Upper lobe of left lung (tissue), 6 donors: ENCODE data around the gene COL6A1. TPM values are rescaled to one million over a fixed set of nuclear protein-coding genes. Genes with fewer than 3 reads are reported as not detected.

ENCODE experiments used
- ATAC-seq, 2 donors: fragments of 200-7000 bp; cut with Tn5 transposase; one replicate each; pipeline ENCODE4 v1.9.1; 2022; ENCODE audit warnings: mild to moderate bottlenecking in 2 of 2, moderate library complexity in 2 of 2; ENCODE audit not compliant: low FRiP score in 2 of 2
- DNase-seq, 2 donors: peaks; one replicate each; pipeline ENCODE4 v3.0.0-alpha.2; 2019 to 2020
- H3K27ac ChIP-seq, 4 donors: fragments of 200-600 bp; sonication (generic); one replicate each; pipeline ENCODE4 v1.5.1; 2016 to 2019
- H3K27me3 ChIP-seq, 4 donors: fragments of 200-600 bp; sonication (generic); one replicate each; pipeline ENCODE4 v1.5.1; 2017 to 2019
- H3K36me3 ChIP-seq, 4 donors: fragments of 200-600 bp; sonication (generic); one replicate each; pipeline ENCODE4 v1.5.1; 2016 to 2019
- H3K4me1 ChIP-seq, 4 donors: fragments of 200-600 bp; sonication (generic); one replicate each; pipeline ENCODE4 v1.5.1; 2018 to 2019
- H3K4me3 ChIP-seq, 4 donors: fragments of 200-600 bp; sonication (generic); one replicate each; pipeline ENCODE4 v1.5.1; 2017 to 2019; ENCODE audit warnings: mild to moderate bottlenecking in 2 of 4, moderate library complexity in 1 of 4
- H3K9me3 ChIP-seq, 4 donors: fragments of 200-600 bp; sonication (generic); one replicate each; pipeline ENCODE4 v1.5.1; 2018 to 2019
- EP300 ChIP-seq, 4 donors: sonication (generic); formaldehyde crosslinking; IDR thresholded peaks; one replicate each; pipeline ENCODE4 v1.5.1; 2017; ENCODE audit warnings: antibody characterized with exemption in 4 of 4, control low read depth in 2 of 4
- POLR2A ChIP-seq, 4 donors: fragments of 450-650 bp; IDR thresholded peaks; one replicate each; pipeline ENCODE4 v1.5.1; 2016 to 2017; ENCODE audit warnings: antibody characterized with exemption in 4 of 4, mild to moderate bottlenecking in 2 of 4
- POLR2AphosphoS5 ChIP-seq, 2 donors: sonication (generic); formaldehyde crosslinking; IDR thresholded peaks; one replicate each; pipeline ENCODE4 v1.5.1; 2017; ENCODE audit warnings: antibody characterized with exemption in 2 of 2
- WGBS, 2 donors: methylation state at CpG; one replicate each; pipeline ENCODE4 v1.1.5; 2017 to 2018; 5-methylcytosine and 5-hydroxymethylcytosine counted together
- total RNA-seq, 6 donors: library from RNA; depleted of rRNA in 4 of 6; stranded (reverse); fragments of >200 nt in 4 of 6; gene quantifications; one replicate each; pipeline versions ENCODE4 v1.1.0 to v1.2.1, GENCODE V29; 2016 to 2021
- TF ChIP-seq, protein P1 (sequence below), 6 experiments: fragments of 450-650 bp in 4 of 6; fragments of 200-600 bp in 2 of 6; sonication (generic) in 2 of 6; IDR thresholded peaks; one replicate each; pipeline ENCODE4 v1.5.1; 2016 to 2019; ENCODE audit warnings: antibody characterized with exemption in 6 of 6
- donor health status: DM: no; HTN: no; CAD: no; lungs with moderate emphysema.
- donor health status: DM: no; HTN: yes; CAD: no; lungs with severe emphysema.

COL6A1 gene
- total RNA-seq, 6 donors from 2014 or later: 61.9 to 351 (median 205) TPM

DNA sequence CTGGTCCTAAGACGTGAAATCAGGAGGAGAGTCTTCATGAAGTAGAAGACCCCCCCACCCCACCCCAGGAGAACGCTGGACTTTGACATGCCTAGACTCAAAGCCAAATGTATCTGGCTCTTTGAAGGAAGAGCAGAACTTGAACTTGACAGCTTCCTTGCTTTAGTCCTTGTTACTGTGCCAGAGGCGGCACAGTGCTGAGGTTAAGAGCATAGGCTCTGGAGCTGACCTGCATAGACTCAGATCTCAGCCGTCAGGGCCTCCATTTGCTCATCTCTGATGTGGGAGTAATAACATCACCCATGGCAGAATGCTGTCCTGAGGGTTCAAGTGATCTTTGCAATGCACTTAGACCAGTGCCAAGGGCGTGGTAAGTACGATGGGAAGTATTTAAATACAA, 39.0 kb downstream of the COL6A1 start:
- no peak overlapping the region for H3K27ac ChIP-seq
- ATAC-seq (no peak), DNase-seq (no peak)
- H3K4me3 ChIP-seq: no peak overlapping the region
- H3K4me1 ChIP-seq: peaks cover 0 to 4% (median 0%) of the 10 kb centered on the region in 4 donors
- no peaks in the 10 kb centered on the region for H3K36me3 ChIP-seq
- TF ChIP-seq, protein P1, sequence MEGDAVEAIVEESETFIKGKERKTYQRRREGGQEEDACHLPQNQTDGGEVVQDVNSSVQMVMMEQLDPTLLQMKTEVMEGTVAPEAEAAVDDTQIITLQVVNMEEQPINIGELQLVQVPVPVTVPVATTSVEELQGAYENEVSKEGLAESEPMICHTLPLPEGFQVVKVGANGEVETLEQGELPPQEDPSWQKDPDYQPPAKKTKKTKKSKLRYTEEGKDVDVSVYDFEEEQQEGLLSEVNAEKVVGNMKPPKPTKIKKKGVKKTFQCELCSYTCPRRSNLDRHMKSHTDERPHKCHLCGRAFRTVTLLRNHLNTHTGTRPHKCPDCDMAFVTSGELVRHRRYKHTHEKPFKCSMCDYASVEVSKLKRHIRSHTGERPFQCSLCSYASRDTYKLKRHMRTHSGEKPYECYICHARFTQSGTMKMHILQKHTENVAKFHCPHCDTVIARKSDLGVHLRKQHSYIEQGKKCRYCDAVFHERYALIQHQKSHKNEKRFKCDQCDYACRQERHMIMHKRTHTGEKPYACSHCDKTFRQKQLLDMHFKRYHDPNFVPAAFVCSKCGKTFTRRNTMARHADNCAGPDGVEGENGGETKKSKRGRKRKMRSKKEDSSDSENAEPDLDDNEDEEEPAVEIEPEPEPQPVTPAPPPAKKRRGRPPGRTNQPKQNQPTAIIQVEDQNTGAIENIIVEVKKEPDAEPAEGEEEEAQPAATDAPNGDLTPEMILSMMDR (IDR thresholded peaks at IDR 0.05): no peak
- TF ChIP-seq POLR2AphosphoS5 (IDR thresholded peaks at IDR 0.05): no peak
- TF ChIP-seq POLR2A (IDR thresholded peaks at IDR 0.05): no peak
- WGBS, 2 donors: 82 to 85% methylated on average over 5 to 6 of the region's 6 CpGs
- no peaks in the 10 kb centered on the region for H3K9me3 ChIP-seq
- H3K27me3 ChIP-seq: no peaks in the 10 kb centered on the region

DNA sequence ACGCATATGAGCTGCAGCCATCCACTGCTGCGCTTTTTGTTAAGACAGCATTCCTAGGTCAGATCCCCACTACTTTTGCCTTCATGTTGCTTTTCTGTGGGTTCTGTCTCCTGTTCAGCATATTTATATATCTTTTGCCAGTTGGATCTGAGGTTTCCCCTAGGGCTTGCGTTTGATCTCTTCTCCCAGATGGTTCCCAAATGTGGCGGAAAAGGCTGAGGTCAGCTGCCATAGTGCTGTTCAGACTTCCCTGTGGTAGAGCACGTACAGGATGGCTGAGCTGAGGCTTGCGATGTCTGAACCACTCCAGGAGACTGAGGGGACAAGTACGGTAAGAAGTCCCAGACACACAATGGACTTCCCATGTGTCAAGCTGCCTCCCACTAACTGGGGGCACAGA, 39.8 kb downstream of the COL6A1 start:
- 90 to 91% methylated on average over 7 of the region's 7 CpGs for WGBS, 2 donors
- H3K4me1 ChIP-seq: peaks cover 0 to 5% (median 0%) of the 10 kb centered on the region in 4 donors
- H3K4me3 ChIP-seq: no peak overlapping the region
- no peak for ATAC-seq
- no peaks in the 10 kb centered on the region for H3K27me3 ChIP-seq
- no peaks in the 10 kb centered on the region for H3K36me3 ChIP-seq
- DNase-seq: no peak
- no peaks in the 10 kb centered on the region for H3K9me3 ChIP-seq
- no peak overlapping the region for H3K27ac ChIP-seq
- TF ChIP-seq, protein P1 (IDR thresholded peaks at IDR 0.05): no peak
- TF ChIP-seq POLR2AphosphoS5 (IDR thresholded peaks at IDR 0.05) (no peak), POLR2A (IDR thresholded peaks at IDR 0.05) (no peak), EP300 (IDR thresholded peaks at IDR 0.05) (no peak)

DNA sequence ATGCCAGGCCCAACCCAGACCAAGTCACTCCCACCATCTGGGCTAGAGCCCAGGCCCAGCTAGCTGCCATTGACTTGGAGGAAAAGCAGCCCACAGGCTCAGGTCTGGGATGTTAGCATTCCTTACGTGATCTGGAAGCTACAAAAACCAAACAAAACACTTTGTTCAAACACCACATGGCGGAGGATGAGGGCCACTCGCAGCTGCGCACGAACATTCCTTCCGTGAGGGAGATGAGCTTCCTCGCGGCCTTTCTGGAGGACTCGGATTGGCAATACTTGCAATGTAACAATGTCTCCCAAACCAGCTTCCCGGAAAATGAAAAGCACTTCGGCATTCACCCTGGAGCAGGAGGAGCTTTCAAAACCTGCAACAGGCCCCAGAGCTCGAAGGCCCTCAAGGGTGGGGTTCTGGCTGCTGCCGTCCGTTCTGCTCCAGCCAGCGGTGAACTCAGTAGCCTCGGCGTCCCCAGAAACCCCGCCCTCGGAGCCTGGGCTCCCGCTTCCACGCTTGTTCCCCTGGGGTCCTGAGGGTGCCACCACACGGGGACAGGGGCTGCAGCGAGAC, 40.5 kb downstream of the COL6A1 start:
- no peaks in the 10 kb centered on the region for H3K9me3 ChIP-seq
- 72 to 83% methylated on average over 1 to 23 of the region's 23 CpGs for WGBS, 2 donors
- TF ChIP-seq POLR2AphosphoS5 (IDR thresholded peaks at IDR 0.05) (no peak), POLR2A (IDR thresholded peaks at IDR 0.05) (no peak)
- peaks cover 0 to 5% (median 0%) of the 10 kb centered on the region in 4 donors for H3K4me1 ChIP-seq
- H3K27me3 ChIP-seq: no peaks in the 10 kb centered on the region
- ATAC-seq (peak; percentile 31 to 90), DNase-seq (peak in 1 of 2 donors; percentile 76)
- no peak overlapping the region for H3K4me3 ChIP-seq
- H3K27ac ChIP-seq: no peak overlapping the region
- H3K36me3 ChIP-seq: no peaks in the 10 kb centered on the region

DNA sequence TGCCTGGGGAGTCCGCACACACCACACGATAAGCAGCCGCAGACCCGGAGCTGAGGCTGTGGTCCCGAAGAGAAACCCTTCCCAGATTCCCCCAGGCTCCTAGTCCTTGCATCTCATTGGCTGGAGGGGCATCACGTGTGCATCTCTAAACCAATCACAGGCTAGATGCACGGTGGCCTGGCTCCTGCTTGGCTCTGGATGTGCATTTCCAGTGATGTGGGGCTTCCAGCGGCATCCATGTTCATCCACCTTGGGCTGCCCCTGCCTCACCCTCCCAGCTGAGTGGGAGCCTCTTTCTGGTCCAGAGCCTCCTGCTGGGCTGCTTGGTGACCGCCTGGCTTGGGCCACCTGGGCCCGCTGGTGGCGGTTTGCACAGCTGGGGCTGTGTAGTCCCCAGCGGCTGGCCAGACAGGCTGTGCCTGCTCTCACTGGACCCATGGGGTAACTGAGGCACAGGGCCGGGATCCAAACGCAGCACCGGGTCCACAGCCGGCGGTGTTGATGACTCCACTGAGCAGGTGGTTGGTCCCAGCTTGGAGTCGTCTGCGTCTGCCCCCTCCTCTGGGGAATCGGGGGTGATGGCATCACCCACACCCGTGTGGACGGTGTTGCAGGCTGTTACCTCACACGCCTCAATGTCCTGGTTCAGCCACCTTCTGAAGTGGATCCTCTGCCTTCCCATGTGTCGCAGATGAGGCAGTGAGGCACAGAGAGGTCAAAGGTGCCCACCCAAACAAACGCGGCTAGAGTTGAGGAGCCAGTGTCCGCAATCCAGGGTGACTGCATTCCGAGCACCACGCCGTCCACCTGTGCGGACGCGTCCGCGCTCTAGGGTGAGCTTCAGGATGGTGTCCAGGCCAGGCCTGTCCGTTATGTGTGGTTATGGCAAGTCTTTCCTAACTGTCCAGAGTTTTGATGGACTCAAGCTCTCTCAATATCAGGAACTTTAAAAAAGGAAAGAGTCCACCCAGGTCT, 41.3 kb downstream of the COL6A1 start:
- 92% methylated on average over 14 to 34 of the region's 36 CpGs for WGBS, 2 donors
- peak in 1 of 2 donors; percentile 63 for DNase-seq
- peak overlapping the region in 1 of 4 donors; percentile 9 for H3K27ac ChIP-seq
- peaks cover 0 to 5% (median 0%) of the 10 kb centered on the region in 4 donors for H3K4me1 ChIP-seq
- no peaks in the 10 kb centered on the region for H3K27me3 ChIP-seq
- ATAC-seq: peak; percentile 35 to 74
- H3K9me3 ChIP-seq: no peaks in the 10 kb centered on the region
- no peaks in the 10 kb centered on the region for H3K36me3 ChIP-seq
- TF ChIP-seq POLR2A (IDR thresholded peaks at IDR 0.05) (no peak), EP300 (IDR thresholded peaks at IDR 0.05) (no peak), POLR2AphosphoS5 (IDR thresholded peaks at IDR 0.05) (no peak)
- TF ChIP-seq, protein P1 (IDR thresholded peaks at IDR 0.05): no peak
- no peak overlapping the region for H3K4me3 ChIP-seq

DNA sequence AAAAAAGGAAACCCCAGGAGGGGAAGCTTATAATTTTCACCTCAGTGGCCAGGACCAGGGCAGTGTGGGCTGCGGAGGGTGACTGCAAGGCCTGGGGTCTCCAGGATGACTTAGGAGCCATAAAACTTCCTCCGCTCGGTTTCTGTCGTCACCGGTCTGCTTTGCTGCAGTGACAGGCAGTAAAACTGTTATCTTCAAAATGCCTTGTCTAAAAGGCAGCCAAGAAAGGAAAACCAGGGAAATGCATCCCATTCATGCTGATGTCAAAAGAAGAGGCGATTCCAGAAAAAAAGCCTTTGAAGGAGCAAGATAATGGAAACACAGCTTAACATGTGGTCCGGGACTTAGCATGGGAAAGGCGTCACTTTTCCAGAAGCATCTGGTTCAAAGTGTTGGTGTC, 42.0 kb downstream of the COL6A1 start:
- WGBS, 2 donors: 71 to 74% methylated on average over 8 of the region's 8 CpGs
- H3K4me3 ChIP-seq: no peak overlapping the region

More for the DNA sequence above, 42.0 kb downstream of the COL6A1 start:
- peaks cover 0 to 5% (median 0%) of the 10 kb centered on the region in 4 donors for H3K4me1 ChIP-seq
- H3K27me3 ChIP-seq: no peaks in the 10 kb centered on the region
- no peak for TF ChIP-seq POLR2A (IDR thresholded peaks at IDR 0.05)
- no peak for TF ChIP-seq POLR2AphosphoS5 (IDR thresholded peaks at IDR 0.05)
- no peak for TF ChIP-seq EP300 (IDR thresholded peaks at IDR 0.05)
- TF ChIP-seq, protein P1 (IDR thresholded peaks at IDR 0.05): no peak
- no peaks in the 10 kb centered on the region for H3K9me3 ChIP-seq
- peak overlapping the region in 1 of 4 donors; percentile 9 for H3K27ac ChIP-seq
- DNase-seq (no peak), ATAC-seq (no peak)
- no peaks in the 10 kb centered on the region for H3K36me3 ChIP-seq
